GM19025 (cell line): ENCODE measurements around the gene CTRL.
"Not testable (repeated sequence)": the region's sequence is repeated elsewhere in the genome, so short reads cannot be mapped to it uniquely, and the experiment has no call there.

ENCODE experiments used
- ATAC-seq: cut with Tn5 transposase; IDR thresholded peaks from one replicate; pipeline ENCODE4 v1.9.1; 2021; ENCODE audit warnings: mild to moderate bottlenecking, low read depth, moderate library complexity; ENCODE audit not compliant: unreplicated experiment

CTRL gene

DNA sequence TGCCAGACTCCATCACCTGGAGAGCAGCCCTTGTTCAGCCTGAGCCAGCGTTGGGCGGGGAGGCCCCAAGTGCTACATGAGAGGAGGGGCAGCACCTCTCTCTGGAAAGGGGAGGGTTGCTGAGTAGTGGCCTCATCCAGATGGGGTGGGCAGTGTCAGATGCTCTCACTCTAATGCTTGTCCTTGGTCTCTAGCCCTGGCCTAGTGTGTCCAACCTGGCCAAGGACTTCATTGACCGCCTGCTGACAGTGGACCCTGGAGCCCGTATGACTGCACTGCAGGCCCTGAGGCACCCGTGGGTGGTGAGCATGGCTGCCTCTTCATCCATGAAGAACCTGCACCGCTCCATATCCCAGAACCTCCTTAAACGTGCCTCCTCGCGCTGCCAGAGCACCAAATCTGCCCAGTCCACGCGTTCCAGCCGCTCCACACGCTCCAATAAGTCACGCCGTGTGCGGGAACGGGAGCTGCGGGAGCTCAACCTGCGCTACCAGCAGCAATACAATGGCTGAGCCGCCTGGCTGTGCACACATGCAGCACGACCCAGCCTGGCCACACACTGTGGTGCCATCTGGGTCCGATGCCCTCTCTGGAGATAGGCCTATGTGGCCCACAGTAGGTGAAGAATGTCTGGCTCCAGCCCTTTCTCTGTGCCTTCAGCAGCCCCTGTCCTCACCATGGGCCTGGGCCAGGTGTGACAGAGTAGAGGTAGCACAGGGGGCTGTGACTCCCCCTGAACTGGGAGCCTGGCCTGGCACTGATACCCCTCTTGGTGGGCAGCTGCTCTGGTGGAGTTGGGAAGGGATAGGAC lies 4.3 kb downstream of the CTRL start:
- no peak for ATAC-seq

DNA sequence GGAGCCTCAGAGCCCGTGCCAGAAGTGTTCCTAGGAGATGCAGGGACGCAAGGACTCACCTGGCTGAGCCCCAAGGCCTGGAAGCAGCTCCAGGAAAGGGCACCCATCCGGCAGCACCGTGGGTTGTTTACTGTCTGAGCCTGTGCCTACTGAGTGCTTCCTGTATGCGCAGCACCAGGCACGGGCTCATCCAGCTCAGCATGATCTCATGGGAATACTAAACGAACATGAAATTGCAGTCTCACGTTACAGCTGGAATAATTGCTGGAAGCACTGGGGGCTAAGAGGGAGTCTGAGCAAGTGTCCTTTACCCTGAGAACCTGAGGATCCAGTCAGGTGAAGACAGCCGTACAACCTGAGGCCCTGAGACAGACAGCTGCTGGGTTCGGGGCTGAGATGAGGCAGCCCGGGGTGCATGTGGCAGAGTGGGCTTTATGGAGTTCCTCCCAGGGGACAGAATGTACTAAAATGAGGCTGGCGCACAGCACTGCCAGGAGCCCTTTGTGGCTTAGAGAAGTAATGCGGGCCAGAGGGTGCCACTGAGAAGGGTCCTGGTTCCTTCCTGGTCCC lies 5.4 kb downstream of the CTRL start:
- no peak for ATAC-seq

DNA sequence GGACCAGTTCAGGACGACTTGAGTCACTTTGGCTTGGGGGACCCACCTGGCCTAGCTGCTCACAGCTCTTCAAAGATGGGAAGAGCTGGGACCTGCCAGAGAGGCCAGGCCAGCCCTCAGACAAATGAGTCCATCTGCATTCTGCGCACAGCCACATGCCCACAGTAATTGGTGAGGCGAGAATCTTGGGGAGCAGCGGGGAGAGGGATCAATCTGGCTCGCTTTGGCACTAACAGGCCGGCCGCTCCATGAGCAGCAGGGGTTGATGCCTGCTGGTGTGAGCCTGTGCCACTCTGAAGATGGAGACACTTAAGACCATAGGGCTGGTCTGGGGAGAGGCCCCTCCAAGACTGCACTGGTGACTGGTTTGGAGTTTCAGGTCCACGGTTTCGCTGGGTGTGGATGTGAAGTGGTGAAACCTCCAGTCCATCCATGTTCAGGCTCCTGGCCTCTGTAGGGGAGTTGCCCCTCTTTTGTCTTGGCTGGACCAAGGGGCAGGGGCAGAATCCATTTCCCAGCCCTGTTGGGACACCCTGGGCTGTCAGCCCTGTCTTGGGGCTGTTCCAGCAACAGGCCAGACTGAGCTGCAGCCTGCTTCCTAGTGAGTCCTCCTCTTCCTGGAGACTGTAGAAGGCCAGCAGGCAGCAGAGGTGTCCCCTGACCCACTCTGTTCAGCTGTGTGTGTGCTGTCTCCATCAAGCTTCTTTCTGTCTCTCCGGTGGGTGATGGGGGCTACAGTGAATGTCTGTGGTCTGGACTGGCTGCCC lies 7.3 kb downstream of the CTRL start:
- ATAC-seq: no peak

DNA sequence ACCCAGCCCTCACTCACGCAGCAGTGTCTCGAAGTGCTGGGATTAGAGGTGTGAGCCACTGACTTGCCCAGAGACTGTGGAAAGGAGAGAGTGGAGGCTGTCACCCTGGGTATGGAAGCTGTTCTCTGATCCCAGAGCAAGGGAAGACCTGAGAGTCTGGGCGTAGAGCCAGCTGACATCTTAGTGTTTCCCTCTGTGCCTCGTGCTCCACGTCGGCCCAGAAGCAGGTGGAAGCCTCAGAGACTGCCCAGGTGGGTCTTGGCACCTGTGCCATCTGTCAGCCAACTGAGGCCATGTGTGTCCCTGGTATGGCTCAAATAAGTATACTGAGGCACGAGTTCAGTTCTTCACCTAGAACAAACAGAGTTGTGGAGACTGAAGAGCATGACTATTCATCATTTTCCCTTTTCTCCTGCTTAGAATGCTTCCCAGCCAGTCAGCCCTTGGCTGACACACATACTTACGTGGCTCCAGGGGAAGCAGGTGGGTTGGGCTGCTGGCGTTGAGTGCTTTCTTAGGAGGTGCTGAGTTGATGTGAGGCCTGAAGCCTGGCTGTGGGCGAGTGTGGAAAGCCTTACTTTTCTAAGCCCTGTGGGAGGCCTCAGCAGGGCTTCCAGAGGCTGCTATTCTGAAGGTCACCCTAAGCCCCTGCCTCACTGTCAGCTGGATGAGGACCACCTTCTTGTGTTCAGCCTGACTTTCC lies 8.1 kb downstream of the CTRL start:
- no peak for ATAC-seq

DNA sequence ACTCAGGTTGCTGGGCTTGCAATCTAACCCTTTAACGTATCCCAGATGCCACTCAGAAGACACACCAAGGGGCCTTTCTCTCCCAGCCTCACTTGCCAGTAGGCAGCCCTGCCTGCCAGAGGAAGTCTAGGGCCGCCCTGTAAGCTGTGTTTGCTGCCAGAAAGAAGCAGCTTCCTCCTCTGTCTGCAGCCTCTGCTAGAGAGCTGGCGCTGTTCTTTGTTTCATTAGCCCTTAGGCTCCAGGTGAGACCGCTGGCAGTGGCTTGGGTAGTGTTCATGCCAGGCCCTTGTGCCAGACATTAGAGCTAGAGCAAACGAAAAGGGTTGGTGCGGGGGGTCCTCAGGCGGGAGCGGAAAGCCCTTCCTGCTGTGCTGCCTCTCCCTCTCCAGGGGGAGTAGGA lies 8.9 kb downstream of the CTRL start:
- no peak for ATAC-seq

DNA sequence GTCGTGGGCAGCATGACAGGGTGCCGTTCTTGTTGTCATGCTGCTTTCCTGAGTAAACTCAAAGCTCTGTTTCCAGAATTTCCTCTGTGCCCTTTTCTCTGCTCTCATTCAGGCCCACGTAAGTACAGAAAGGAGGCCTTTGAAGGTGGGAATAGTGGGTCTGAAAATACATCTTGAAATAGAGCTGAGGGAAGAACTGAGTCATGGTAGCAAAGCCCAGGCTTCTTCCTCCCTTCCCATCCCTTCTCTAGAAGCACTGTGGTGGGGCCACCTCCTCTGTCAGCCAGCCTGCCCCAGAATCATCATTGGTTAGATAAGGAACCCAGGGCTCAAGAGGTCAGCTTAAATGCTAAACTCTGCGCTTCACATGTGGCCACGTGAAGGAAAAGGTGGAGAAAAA lies 9.4 kb downstream of the CTRL start:
- no peak for ATAC-seq

DNA sequence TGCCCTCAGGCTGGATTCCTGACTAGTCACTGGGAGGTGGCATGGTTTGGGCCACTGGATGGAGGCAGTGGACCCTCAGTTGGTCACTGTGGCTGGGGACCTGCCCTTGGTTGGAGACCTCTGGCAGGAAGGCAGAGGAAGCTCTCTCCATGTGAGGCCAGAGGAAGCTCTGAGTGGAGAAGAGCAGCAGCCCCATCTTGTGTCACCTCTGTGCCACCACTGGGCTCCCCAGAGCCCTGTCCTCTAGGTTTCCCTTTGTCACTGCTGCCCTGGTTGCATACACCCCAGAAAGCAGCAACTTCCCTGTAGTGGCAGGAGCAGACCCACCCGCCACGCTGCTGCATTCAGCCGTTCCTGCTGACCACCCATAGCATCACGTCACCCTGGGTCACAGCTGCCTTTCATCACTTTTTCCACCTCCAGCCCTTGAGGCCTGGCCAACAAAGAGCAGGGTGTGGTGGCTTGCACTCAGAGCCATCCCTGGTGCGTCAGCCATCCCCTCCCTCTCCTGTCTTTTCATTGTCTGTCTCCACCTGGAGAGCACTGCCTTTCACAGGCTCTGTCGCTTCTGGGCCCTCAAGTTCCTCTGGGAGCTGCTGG lies 11.9 kb downstream of the CTRL start:
- no peak for ATAC-seq

DNA sequence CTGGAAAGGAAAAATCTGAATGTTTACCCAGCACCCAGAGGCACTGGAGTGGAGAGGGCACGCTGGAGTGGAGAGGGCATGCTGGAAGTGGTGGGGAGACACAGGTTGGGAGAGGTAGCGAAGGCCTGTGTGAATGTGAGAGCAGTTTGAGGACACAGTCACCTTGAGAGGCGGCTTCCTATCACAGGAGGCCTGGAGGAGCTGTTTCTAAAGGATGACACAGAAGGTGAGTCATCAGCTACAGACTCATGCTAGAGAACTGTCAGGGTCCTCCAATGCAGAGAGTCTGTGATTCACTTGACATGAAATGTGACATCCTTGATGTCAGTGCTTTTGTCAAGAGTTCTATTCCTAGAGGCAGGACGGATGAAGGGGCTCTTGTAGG lies 13.8 kb downstream of the CTRL start:
- no peak for ATAC-seq

DNA sequence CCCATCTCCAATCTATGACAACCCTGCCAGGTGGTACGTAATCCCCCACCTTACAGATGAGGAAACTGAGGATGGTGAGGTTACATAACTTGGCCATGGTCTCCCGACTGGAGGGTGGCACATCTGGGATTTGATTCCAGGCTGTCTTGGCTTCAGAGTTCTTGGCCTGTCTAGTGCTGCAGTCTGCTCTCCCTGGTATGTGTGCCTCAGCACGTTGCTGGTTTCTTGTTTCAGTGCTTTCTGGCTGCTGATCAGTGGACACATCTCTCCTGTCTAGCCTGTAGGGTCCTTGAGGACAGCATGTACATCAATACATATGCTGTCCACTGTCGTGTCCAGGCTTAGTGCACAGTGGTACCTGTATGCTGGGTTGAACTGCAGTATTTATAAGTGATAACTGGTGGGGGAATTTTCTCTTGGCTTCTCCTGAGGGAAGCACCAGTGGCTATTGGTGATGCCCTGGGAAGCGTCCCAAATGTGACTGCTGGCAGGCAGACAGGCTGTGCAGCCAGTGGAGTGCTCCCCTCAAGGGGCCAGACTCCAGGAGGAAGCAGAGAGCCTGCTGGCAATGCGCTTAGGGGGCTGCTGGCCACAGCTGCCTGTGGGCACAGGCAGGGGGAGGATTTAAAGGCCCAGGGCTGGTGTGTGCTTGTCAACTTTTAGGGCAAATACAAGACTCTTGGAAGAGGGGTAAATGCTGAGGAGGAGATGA lies 14.4 kb downstream of the CTRL start:
- ATAC-seq: no peak

DNA sequence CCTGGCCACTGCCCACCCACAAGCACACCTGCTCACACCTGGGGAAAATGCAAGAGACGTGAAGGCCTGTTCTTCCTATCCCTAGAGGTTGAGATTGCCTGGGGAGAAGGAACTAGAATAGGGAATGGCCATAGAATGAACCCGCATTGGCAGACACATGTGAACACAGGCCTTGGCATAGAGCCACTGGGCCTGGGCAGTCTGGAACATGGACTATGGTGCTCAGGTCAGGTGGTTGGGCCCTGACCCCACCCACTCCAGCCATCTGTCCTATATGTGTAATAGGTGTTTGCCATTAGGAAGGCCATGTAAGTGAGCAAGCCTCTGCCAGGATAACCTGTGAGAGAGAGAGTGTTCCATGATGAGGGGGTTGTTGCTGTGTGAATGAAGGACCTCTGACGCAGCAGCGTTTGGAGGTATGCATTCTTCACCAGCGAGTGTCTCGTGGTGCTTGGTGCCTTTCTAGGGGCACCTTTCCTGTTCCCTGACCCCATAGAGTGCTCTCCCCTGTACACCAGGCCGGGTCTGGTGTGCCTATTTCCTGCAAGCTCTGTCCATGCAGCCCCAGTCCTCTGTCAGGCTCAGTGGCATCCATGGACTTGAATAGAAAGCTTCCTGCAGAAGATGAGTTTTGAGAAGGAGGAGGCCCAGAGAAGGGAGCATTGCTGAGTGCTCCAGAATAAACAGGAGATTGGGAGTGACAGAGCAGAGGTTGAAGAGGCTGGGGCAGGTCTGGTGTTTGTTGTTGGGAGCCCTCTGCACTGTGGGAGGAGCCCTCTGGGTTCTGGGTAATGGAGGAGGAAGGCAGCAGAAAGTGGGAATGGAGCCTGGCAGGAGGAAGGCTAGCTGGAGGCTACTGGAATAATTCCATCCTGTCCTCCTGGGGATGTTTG lies 15.6 kb downstream of the CTRL start:
- ATAC-seq: no peak

DNA sequence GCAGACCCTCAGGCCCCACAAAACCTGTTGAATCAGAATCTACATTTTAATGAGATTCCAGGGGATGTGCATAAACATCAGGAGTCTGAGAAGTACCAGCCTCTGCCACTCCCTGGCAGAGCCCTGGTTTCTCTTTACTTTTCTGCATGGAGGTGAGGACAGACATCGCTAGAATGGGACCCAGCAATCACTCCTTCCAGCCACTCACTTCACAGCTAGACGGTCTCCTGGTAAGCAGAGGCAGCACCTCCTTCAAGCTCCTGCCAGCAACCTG lies 16.2 kb downstream of the CTRL start:
- not testable (repeated sequence) for ATAC-seq

DNA sequence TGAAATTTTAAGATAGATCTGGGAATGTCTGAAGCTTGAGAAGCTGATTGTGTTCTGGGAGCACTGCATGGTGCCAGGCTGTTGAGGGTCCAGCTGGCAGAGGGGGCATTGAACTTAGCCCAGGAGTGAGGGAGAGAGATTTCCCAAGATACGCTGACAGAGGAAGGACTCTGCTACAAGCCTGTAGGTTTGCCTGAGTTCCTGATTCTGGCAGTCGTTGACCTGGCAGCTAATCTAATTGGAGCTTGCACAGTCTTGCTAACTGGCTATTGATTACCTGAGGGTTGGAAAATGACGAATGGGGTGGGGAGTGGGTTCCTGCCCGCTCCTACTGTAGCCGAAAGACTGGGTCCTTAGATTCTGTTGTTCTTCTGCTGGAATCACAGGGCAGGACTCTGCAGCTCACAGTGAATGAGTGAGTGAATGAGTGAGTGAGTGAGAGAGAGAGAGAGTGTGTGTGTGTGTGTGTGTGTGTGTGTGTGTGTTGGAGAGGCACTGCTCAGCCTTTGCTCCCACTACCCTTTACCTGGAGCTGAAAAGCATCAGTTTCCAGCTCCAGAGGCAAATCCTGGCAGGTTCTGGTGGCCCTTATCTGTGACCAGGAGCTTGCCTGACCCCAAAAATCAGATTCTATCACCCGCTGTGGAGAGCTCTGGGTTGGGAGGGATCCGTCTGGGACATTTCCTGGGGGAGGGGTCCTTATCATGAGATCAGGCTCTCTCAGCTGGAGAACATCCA lies 16.7 kb downstream of the CTRL start:
- ATAC-seq: no peak

DNA sequence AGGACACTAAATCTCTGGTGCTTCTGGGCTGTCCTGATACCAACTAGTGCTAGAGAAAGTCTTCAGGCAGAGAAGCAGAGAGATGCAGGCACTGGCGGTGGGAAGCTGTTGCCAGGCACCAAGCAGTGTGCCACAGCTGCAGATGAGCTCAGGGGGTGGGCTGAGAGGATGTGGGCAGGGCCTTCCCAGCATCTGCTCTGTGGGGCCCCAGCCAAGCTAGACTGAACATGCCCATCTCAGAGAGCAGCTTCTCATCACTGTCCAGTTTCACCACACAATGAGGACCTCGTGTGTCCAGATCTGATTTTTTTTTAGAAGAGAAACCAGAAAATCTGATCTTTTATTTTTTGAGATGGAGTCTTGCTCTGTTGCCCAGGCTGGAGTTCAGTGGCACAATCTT lies 21.5 kb downstream of the CTRL start:
- no peak for ATAC-seq

DNA sequence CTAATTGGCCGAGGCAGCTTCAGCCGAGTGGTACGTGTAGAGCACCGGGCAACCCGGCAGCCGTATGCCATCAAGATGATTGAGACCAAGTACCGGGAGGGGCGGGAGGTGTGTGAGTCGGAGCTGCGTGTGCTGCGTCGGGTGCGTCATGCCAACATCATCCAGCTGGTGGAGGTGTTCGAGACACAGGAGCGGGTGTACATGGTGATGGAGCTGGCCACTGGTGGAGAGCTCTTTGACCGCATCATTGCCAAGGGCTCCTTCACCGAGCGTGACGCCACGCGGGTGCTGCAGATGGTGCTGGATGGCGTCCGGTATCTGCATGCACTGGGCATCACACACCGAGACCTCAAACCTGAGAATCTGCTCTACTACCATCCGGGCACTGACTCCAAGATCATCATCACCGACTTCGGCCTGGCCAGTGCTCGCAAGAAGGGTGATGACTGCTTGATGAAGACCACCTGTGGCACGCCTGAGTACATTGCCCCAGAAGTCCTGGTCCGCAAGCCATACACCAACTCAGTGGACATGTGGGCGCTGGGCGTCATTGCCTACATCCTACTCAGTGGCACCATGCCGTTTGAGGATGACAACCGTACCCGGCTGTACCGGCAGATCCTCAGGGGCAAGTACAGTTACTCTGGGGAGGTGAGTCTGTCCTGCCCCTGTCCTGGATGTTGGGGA lies 22.5 kb downstream of the CTRL start:
- no peak for ATAC-seq

DNA sequence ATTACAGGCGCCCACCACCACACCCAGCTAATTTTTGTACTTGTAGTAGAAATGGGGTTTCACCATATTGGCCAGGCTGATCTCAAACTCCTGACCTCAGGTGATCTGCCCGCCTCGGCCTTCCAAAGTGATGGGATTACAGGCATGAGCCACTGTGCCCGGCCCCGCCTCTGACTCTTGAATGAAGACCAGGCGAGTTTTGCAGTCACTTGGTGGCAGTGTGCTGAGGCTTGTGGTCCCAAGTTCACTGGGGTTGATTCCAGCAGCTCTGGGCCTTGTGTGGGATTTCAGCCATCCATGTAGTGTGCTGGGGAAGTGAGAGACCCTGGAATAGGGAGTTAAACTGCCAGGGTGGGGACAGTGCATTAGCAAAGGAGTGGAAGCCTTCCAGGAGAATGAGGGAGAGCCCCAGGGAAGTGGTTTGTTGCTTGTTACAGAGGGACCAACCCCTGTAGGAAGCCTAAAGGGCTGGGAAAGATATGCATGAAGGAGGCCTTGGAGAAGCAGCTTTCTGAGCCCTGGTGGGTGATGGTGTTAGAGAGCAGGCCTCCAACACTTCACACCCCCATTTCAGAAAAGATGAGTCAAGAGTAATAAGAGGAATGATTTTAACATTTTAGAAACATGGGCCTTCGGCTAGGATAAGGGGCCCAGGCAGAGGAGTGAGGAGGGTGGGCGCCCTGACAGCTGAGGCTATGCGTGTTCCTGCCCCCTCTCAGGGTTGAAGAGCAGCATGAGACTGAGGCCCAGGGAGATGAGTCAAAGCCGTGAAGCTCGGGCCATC lies 24.1 kb downstream of the CTRL start:
- ATAC-seq: no peak

DNA sequence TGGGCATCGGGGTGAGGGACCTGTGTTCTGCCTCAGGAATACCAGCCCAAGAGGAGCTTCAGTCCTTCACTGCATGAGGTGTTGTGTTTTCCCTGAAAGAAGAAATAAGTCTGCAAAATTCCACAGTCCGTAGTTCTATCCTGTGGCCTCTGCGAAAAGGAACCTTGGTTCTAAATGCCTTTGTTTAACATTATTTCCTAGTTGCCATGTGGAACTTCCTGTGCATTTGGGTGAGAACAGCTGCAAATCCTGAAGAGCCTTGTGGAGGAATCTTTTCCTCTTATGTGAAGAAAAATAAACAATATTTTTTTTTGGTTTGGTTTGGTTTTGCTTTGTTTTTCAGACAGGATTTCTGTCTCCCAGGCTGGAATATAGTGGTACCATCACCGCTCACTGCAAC lies 28.8 kb downstream of the CTRL start:
- ATAC-seq: no peak

DNA sequence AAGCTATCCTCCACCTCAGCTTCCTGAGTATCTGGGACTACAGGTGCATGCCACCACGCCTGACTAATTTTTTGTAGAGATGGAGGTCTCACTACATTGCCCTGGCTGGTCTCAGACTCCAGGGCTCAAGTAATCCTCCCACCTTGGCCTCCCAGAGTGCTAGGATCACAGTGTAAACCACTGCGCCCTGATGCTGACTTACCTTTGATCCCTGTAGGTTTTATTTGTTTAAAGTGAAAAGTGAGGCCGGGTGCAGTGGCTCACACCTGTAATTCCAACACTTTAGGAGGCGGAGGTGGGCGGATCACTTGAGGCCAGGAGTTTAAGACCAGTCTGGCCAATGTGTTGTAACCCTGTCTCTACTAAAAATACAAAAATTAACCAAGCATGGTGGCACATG lies 29.9 kb downstream of the CTRL start:
- no peak for ATAC-seq
